ENCODE data around the gene SNX4.

SNX4 gene

GRCh38 chr3:125401402-125401801 lies 118.6 kb downstream of the SNX4 start:
- no peak for DNase-seq

- no peak for DNase-seq
Measured at GRCh38 chr3:125398952-125399351, 121.0 kb downstream of the SNX4 start.
